ENCODE data around the gene STING1.
"Not testable (repeated sequence)": the region's sequence is repeated elsewhere in the genome, so short reads cannot be mapped to it uniquely, and the experiment has no call there.

Gene STING1

DNA sequence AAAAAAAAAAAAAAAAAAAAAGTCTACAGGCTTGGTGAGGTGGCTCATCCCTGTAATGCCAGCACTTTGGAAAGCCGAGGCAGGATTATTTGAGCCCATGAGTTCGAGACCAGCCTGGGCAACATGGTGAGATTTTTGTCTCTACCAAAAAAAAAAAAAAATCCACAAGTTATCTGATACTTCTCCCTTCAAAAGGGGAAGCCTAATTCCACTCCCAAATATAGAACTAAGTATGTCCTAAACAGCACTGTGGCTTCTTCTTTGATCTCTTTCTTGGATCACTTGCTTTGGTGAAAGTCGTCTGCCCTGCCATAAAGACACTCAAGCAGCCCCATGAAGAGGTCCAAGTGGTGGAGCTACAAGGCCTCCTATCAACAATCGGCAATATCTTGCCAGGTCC, 18.8 kb upstream of the STING1 start:
- no peak for DNase-seq

DNA sequence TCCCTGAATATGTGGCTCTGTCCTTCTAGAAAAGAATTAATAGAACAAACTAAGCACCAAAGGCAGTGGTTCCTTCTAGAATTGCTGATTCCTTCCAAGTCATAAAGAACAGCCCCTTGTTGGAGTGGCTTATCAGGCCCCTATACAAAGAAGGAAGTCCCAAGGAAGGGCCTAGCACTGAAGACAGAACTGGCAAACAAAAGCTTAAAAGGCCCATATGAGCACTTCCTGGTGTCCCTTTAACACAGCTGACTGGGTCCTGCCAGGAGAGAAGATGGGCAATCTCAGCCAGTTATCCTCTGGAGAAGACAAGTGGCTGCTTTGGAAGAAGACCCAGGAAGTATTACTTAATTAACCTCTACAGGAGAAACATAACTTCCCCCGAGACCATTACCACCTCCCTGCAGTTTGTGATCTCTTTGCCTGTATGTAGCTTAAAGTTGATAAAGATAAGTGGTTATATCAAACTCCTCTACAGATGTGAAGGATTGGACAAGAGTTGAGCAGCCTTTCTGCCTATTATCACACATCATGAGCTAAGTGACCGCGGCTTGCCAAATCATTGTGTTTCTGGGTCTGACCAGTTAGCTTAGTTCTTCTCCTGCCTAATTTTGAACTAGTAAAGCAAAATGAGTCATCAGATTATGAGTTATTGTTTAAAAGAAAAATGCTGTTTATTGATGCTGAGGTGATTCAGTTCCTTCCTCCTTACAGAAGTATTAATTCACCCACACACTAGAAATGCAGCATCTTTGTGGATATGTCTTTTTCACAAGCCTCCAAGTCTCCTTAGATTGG, 13.3 kb upstream of the STING1 start:
- no peak for DNase-seq

DNA sequence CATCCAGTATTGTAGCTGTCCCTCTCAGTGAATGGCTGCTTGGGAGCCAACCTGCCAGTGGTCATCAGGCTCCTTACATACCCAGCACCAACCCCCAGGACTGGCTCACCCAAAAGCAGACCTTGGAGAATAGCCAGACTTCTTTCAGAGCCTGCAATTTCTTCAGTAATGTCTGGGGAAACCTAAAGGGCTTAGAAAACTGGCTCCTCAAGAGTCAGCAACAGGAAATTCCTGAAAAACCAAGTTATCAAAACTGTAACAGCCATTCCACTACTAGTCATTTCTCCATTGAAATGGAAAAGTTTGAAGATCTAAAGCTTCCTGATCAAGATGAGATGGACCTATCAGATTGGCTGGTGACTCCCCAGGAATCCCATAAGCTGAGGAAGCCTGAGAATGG, 12.3 kb upstream of the STING1 start:
- DNase-seq = no peak

DNA sequence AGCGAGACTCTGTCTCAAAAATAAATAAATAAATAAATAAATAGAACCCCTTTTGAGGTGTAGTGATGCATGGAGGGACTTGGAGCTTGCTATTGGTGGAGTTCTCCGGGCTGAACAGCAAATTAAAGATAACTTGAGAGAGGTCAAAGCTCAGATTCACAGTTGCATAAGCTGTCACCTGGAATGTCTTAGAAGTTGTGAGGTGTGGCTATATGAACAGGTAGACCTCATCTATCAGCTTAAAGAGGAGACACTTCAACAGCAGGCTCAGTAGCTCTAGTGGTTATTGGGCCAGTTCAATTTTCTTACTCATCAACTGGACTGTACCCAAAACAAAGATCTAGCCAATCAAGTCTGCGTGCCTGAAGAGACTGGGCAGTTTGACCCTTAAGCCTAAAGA, 11.7 kb upstream of the STING1 start:
- DNase-seq = no peak

DNA sequence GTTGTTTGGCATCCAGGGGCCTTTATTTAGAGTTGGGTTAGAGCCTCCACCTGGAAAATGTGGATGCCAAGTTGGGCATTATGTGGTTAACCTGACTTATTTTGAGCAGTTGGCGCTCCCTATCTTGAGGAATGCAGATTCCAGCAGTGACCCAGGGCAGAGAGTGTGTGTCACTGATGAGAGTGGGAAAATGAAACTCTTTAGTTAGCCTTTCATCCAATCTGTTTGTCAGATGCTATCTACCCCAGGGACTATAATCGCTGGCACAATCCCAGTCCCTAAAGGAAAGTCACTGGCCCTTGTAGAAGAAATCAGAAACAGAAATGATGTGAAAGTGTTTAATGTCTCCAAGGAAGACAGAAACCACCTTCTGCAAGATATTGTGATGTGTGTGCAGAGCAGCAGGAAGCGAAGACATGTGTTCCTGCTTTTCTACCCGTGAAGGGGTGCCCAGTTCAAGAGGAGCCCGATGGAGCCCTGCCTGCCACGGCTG, 10.2 kb upstream of the STING1 start:
- no peak for DNase-seq

DNA sequence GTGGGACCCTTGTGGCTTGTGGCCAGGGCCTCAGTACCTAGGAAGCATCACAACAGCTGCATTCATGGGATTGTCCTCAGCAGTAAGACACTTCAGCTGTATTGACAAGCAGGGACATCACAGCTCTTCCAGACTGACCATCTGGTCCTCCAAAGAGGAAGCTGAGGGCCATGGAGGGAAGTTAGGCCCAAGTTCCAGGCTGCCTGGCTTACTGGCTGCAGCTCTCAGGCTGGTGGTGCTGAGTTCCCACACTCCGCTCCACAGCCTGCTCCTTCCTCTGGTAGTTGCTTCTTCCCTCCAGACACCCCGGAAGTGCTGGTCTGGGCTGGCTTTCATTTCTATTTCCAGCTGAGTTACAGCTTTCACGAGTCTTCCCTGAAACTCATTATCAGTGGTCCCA, 5.7 kb upstream of the STING1 start:
- no peak for DNase-seq

DNA sequence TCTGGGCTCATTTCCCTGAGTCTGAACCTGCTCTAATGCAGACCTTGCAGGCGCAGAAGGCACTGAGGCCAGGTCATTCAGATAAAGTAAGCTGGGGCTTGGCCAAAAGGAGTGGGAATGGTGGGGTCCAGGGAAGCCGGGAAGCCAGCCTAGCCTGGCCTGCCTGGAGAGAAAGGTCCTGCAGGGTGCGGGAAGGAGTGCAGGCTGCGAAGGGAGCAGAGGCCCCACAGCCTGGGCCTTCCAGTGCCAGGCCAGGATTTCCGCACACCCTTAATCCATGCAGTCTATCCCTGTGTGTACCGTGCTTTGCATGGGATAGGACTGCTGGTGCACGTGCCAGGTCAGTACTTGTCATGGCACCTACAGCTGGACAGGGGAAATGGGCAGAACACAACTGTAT, 3.6 kb upstream of the STING1 start:
- DNase-seq = no peak

DNA sequence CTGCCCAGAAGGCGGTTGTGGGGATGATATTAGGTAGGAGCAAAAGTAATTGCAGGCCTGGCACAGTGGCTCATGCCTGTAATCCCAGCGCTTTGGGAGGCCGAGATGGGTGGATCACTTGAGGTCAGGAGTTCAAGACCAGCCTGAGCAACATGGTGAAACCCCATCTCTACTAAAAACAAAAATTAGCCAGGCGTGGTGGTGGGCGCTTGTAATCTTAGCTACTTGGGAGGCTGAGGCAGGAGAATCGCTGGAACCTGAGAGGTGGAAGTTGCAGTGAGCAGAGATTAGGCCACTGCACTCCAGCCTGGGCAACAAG, 291 bp upstream of the STING1 start:
- DNase-seq = not testable (repeated sequence)

DNA sequence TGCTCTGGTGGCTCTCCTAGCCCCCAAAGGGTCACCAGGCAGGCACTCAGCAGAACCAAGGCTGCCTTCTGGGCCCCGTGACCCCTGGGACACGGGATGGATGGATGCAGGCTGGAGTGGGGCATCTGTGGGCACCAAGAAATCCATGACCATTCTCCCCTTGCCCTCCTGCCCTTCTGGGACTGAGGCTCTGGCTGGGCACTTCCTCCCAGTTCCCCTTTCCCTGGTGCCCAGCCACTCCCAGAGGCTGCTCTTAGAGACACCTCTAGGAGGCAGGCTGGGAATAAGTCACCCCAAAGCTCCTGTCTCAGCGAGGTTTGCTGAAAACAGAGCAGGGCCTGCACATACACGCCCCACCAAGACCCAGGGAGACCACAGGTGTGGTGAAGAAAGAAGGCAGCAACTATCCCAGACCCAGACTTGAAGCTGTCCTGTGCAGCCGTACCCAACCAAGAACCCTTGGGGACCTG, 943 bp downstream of the STING1 start:
- DNase-seq = no peak

DNA sequence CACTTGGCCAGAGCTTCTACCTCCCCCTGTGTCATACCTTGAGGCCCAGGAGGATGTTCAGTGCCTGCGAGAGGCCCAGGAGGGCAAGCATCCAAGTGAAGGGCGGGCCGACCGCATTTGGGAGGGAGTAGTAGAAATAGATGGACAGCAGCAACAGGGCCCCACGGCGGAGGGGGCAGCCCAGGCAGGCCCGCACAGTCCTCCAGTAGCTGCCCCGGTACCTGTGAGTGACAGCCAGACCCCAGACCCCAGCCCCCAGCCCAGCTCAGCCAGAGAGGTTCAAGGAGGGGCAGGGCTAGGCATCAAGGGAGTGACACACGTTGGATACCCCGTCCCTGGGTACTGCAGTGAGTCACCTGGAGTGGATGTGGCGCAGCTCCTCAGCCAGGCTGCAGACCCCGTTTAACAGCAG, 1.4 kb downstream of the STING1 start:
- peak; percentile 34 for DNase-seq

DNA sequence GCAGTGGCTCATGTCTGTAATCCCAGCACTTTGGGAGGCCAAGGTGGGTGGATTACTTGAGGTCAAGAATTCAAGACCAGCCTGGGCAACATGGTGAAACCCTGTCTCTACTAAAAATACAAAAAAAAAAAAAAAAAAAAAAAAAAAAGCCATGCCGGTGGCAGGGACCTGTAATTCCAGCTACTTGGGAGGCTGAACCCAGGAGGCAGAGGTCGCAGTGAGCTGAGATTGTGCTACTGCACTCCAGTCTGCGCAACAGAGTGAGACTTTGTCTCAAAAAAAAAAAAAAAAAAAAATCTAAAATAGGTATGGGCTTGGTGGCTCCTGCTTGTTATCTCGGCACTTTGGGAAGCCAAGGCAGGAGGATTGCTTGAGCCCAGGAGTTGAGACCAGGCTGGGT, 2.8 kb downstream of the STING1 start:
- DNase-seq = not testable (repeated sequence)

DNA sequence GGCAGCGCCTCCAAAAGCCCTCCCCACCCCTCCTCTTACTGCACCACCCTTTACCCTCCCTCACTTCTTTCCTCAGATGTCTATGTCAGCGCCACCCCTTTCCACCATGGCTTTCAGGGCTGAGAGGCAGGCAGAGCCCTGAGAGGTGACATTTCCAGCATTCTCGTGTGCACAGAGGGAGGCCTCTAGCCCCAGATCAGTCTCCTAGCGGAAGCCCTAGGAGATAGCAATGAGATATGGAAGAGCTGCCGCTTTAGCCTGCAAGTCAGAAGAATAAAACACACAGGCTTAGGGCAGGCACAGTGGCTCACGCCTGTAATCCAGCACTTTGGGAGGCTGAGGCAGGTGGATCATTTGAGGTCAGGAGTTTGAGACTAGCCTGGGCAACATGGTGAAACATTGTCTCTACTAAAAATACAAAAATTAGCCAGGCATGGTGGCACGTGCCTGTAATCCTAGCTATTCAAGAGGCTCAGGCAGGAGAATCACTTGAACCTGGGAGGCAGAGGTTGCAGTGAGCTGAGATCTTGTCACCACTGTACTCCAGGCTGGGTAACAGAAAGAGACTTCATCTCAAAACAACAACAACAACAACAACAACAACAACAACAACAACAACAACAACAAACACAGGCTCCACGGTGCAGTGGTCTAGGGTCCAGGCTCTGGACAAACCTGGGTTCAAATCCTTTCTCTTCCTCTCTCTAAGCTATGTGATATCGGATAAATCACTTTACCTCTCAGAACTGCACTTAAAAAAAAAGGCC, 3.7 kb downstream of the STING1 start:
- DNase-seq = not testable (repeated sequence)

DNA sequence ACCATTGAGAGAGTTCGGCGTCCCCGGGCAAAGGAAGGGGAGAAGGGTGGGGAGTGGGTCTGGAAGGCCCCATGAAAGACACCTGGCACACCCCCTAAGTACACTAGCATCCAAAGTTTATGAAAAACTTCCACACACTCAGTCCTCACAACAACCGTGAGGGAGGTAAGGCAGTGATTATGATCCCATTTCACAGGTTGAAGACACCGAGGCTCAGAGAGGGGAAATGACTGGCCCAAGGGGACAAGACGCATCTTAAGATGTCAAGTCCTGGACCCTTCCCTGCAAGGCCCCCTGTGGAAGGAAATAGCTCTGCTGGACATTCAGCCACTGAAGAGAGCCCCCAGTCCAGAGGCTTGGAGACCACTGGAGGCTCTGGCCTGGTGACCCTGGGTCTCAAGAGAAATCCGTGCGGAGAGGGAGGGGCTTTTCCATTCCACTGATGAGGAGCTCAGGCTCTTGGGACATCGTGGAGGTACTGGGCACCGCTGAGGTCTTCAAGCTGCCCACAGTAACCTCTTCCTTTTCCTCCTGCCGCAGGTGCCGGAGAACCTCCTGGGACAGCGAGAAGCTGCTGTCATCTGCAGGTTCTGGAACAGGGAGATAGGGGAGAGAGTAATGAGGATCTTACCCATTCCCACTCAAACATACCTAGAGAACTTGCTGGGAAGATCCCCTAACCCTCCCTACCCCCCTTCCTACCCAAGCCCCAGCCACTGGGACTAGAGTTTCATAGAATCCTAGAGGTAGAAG, 6.5 kb downstream of the STING1 start:
- DNase-seq = no peak

DNA sequence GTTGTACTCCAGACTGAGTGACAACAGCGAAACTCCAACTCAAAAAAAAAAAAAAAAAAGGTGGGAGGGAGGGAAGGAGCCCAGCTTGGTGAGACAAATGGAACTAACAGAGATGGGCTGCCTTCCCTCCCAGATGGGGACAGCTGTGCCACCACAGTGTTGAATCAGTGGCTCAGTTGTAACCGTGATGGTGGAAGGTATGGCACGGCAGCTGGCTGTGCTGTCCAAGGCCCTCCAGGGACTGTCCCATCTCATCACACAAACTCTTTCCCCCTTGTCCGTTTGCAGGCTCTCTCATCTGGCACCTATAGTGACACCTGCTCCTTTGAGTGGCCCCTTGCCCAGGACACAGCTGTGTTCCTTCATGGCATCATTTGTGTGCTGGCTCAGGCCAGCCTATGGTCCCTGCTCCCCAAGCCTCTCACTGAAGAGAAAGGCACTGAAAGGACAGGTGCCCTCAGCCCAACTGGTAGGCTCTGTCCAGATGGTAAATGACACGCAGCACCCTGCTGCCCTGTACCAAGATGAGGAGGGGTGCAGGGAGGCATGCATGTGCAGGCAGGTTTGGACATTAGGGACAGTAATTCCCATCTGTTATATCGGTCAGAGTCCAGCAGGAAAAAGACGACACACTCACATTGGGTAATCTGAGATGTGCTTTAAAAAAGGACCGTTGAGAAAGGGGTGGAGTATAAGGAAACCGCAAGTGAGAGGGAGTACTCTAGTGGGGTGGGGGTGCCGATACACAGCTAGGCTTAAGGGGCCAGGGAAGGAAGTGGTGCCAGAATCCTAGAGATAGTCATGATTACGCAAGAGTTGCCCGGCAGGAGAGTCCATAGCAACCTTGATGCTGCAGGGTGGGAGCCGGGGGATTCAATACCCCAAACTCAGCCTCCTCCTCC, 7.4 kb downstream of the STING1 start:
- no peak for DNase-seq

DNA sequence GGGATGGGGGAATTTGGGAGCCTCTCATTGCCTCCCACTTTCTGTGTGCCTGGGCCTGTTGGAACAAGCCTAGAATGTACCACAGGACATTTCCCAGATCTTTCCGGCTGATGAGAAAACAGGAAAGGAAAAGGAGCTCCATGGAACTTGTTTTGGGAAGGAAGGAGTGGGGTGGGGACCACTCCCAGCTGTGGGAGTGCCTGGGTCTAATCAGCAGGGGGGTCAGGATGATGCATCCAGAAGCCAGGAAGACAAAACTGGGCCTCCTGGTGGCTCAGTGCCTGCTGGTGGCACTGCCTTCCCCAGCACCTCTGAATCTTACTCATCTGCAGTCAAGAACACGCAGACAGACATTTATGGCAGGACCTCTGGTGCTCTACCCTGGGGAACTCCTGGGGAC, 9.0 kb downstream of the STING1 start:
- no peak for DNase-seq

DNA sequence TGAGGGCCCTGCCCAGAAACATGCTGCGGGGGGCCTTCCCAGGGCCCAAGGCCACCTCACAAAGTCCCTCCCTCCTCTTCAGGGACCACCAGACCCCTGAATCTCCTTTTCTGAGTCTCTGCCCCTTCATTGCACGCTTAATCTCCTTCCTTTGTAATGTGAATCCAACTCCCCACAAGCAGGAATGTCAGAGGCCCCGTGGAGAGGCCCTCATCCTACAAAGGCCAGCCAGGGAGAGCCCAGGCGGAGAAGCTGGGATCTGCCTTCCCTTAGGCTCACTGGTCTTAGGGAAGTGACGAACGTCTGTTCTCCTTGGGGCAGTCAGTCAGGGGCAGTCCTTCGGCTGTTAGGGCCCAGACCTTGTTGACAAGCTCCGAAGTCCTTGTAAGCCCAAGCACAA, 9.5 kb downstream of the STING1 start:
- DNase-seq = no peak

DNA sequence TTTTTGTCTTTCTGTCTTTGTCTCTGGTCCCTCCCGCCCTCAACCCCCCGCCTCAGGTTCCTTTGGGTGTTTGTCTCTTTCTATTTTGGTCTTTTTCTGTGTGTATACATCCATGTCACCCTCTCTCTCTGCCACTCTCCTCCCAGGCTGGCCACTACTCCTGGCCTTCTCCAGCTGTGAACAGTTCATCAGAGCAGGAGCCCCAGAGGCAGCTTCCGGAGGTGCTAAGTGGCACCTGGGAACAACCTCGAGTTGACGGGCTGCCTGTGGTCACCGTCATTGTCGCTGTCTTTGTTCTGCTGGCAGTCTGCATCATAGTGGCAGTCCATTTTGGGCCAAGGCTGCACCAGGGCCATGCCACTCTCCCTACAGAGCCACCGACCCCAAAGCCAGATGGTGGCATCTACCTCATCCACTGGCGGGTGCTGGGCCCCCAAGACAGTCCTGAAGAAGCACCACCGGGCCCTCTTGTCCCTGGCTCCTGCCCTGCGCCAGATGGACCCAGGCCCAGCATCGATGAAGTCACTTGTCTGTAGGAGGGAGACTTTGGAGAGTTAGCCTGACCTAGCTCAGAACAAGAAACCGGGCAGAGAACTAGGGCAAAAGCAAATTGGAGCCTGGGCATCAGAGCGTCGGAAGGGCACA, 10.1 kb downstream of the STING1 start:
- no peak for DNase-seq

DNA sequence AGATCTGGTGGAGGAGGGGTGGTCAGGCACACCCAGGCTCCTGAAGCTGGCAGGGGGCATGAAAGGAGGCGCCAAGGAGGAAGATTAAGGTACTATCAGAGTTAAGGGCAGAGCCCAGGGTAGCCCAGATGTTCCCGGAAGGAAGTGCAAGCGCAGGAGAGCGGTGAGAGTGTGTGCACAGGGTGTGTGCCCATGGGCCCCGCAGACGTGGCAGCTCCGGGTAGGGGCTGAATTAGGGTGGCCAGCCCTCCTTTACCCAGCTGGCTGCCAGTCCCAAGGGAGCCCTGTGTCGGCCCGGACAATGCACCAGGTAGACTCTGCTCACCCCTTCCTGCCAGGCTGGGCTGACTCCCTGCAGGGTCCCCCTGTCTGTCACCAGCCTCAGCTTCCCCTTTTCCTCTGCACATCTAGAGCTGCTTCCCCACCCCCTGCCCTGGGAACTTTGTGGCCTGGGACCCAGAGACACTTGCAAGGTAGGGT, 11.7 kb downstream of the STING1 start, which contains the start of gene SMIM33:
SMIM33 (plus strand) TSS at position 184 of the 480 bp plus-strand sequence; CDS start at position 302, 118 bp downstream.
- no peak for DNase-seq

DNA sequence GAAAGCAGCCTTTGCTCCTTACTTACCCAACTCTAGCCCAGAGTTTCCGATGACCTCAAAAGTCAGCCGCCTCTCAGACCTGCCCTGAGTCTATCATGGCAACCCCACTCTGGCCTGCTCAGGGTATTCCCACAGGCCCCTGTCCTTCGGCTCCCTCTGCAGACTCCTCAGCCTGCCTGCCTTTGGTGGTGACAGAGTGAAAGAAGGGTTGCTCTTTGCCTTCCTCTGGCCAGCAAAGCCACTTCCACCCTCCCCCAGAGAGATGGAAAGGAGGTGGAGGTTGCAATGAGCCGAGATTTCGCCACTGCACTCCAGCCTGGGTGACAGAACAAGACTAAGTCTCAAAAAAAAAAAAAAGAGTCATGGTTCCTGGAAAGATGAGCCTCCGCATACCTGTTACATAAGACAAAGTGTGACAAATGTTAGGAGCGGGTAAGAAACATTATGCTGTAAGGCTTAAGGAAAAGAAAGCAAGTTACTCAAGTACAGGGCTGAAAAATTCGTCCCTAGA, 14.1 kb downstream of the STING1 start:
- DNase-seq = no peak

DNA sequence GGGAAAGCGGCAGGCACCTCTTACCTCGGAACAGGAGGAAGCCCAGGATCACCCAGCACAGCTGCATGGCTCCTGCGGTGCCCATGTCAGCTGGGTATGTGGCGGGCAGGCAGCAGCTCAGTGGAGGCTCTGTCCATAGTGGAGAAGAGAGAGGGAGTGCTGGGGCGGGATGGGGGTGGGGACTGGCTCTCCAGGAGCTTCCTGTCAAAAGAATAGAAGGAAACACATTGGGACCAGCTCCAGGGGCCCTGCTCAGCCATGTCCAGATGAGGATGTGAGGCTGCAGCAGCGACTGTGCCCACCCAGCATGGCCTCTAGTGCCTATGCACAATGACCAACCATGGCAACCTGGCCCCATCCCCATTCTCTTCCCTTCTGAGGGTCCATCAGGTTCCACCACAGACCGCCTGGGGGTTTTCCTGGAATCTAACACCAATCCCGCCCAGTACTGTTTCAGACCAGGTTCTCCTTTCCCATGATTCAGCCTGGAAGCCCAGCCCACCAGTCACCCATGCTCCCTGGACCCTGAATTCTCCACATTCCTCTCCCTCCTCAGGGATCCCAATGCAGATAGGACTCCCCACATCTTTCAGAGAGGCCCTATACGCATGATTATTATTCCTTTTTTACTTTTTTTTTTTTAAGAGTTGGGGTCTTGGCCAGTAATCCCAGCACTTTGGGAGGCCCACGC, 19.8 kb downstream of the STING1 start, which contains the start of gene ECSCR:
ECSCR (minus strand) TSS at position 158 of the 691 bp plus-strand sequence; CDS start at position 85, 73 bp downstream.
- DNase-seq = no peak

DNA sequence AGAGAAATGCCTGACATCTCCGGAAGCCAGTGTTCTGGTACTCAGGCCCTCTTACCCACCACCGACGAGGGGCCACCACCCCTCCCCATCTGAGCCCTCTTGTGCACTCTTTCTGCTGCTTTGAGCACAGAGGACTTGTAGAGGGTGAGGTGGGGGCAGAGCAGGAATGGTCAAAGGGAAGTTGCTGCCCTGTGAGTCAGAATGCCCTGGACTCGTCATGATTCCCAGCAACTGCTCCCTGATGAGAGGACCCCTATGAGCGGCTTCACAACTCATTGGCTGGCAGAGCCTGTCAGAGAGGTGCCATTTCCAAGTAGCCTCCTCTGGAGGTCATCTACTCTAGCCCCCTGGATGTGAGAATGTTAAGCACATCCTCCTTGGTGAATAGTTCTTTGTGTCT, 20.9 kb downstream of the STING1 start:
- DNase-seq = no peak
